ENCODE measurements around the gene LMNTD2. TPM values are rescaled to one million over a fixed set of nuclear protein-coding genes. Genes with fewer than 3 reads are reported as not detected.
A peak's percentile ranks its signal among the peaks of the same experiment; 100 is the strongest.

Gene LMNTD2
- total and polyA plus RNA-seq, 2 of the 13 experiments (the other 11 are each of a cell fraction or from before 2014, with no cell fraction given) = 1.1 to 3.1 TPM

- no peak for TF ChIP-seq ZNF142 (CRISPR knock-in tag; IDR thresholded peaks at IDR 0.05)
- TF ChIP-seq ZFP1 (CRISPR knock-in tag; IDR thresholded peaks at IDR 0.05) = no peak
- TF ChIP-seq HOXA5 (CRISPR knock-in tag; IDR thresholded peaks at IDR 0.05) = no peak
- TF ChIP-seq, protein P1, sequence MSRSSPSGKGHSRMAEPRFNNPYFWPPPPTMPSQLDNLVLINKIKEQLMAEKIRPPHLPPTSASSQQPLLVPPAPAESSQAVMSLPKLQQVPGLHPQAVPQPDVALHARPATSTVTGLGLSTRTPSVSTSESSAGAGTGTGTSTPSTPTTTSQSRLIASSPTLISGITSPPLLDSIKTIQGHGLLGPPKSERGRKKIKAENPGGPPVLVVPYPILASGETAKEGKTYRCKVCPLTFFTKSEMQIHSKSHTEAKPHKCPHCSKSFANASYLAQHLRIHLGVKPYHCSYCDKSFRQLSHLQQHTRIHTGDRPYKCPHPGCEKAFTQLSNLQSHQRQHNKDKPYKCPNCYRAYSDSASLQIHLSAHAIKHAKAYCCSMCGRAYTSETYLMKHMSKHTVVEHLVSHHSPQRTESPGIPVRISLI (CRISPR knock-in tag; IDR thresholded peaks at IDR 0.05; ENCODE audit: borderline replicate concordance) = no peak
- no peak for TF ChIP-seq LCORL (IDR thresholded peaks at IDR 0.05)
- no peak for TF ChIP-seq LCORL (CRISPR knock-in tag; IDR thresholded peaks at IDR 0.05)
- no peak for TF ChIP-seq ZBTB7A (CRISPR knock-in tag; IDR thresholded peaks at IDR 0.05)
- peak; percentile 22; the same call in 1 of the 2 replicates for TF ChIP-seq SALL1 (CRISPR knock-in tag; IDR thresholded peaks at IDR 0.05)
- no peak for TF ChIP-seq HMGXB4 (CRISPR knock-in tag; IDR thresholded peaks at IDR 0.05; ENCODE audit: borderline replicate concordance in 1 of 2, low read depth in 1 of 2)
- TF ChIP-seq SNRNP70 (IDR thresholded peaks at IDR 0.05; ENCODE audit: low read depth, low read length) = no peak
- peak; percentile 17; the same call in 1 of the 2 replicates for TF ChIP-seq NFKB2 (CRISPR knock-in tag; IDR thresholded peaks at IDR 0.05; ENCODE audit: borderline replicate concordance)
- no peak for TF ChIP-seq AGO2 (optimal IDR thresholded peaks at IDR 0.05; ENCODE audit: low read depth, low read length)
- no peak for TF ChIP-seq AHR (CRISPR knock-in tag; IDR thresholded peaks at IDR 0.05)
- no peak for TF ChIP-seq ZNF652 (CRISPR knock-in tag; IDR thresholded peaks at IDR 0.05; ENCODE audit: borderline replicate concordance, low read depth)
- no peak for TF ChIP-seq BORCS8-MEF2B (CRISPR knock-in tag; IDR thresholded peaks at IDR 0.05)
- TF ChIP-seq SNAPC2 (CRISPR knock-in tag; IDR thresholded peaks at IDR 0.05) = no peak
- TF ChIP-seq SKI (IDR thresholded peaks at IDR 0.05; ENCODE audit: partially characterized antibody) = no peak
- no peak for TF ChIP-seq ARHGAP35 (CRISPR knock-in tag; IDR thresholded peaks at IDR 0.05; ENCODE audit: borderline replicate concordance)
- no peak for TF ChIP-seq HMG20B (CRISPR knock-in tag; conservative IDR thresholded peaks at IDR 0.05)
- no peak for TF ChIP-seq ZNF207 (IDR thresholded peaks at IDR 0.05; ENCODE audit: borderline replicate concordance)
- no peak for TF ChIP-seq PLRG1 (conservative IDR thresholded peaks at IDR 0.05)
- no peak for TF ChIP-seq ZNF124 (CRISPR knock-in tag; IDR thresholded peaks at IDR 0.05)
- TF ChIP-seq NFYB (CRISPR knock-in tag; IDR thresholded peaks at IDR 0.05) = no peak
- TF ChIP-seq HNRNPL (IDR thresholded peaks at IDR 0.05; ENCODE audit: low read depth, low read length) = no peak
- TF ChIP-seq MEF2D (CRISPR knock-in tag; IDR thresholded peaks at IDR 0.05) = no peak
These were observed 12.7 kb upstream of the LMNTD2 start (continued) for GRCh38 chr11:573146-573759.

Data from HepG2 (cell line).